ENCODE measurements around the gene ID3.

The ID3 gene

GRCh38 chr1:23559136-23559984 lies at the start of gene ID3:
TSS of gene ID3 (minus strand) at chr1:23559501. CDS start at chr1:23559426, 75 bp downstream.
- DNase-seq: peak; percentile 45 to 95 (median 81)

DNA sequence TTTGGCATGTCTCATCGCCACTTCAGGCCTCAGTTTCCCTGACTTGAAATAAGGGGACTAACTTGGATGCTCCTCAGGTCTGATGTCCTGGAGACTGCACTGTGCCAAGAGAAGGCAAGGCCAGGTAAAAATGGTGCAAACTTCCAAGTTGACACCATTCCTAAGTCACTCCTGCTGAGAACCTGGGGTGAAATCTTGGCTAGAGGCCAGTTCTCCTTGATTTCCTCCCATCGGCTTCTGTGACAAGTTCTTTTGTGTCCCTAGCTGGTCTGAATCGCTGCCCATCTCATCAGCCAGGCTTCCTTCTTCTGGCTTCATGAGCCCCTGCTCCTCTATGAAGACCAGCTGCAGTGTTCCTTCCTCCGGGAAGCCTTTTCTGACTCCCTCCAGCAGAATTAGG lies 48.6 kb upstream of the ID3 start:
- DNase-seq: no peak

DNA sequence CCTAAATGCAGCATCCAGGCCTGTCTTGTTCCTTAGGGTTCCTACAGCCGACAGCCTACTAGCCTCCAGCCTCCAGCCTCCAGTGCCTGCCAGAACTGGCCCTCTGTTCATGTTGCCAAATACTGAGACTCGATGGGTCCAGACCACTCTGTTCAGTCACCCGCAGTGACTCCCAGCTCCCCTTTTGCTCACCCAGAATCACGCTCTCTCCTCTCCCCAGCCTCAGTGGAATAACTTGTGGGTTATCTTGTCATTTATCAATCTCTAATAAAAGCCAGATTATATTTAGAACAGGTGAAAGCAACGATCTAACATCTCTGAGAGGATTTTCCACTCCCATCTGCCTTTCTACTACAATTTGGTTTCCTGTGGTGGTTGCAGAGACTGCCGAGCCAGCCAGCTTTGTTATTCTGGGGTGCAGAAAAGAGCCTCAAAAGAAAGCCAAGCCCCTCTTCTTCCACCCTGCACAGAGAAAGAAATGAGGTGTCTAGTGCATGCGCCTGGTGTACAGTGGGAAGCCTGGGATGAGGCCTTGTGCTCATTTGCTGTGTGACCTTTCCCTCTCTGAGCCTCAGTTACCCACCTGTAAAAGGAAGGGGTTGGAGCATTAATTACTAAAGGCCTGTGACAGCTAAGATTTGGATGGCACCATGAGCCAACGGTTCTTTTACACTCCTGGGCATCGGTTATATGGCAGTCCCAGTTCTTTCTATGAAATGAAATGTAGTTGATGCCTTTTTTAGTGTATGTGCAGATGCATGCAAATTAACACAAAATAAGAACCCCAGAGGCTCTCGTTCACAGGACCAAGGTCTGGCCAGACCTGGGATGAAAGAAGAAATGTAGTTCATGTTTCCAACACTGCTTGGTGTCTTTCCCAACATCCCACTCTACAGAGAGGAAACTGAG lies 42.9 kb upstream of the ID3 start:
- DNase-seq: no peak

DNA sequence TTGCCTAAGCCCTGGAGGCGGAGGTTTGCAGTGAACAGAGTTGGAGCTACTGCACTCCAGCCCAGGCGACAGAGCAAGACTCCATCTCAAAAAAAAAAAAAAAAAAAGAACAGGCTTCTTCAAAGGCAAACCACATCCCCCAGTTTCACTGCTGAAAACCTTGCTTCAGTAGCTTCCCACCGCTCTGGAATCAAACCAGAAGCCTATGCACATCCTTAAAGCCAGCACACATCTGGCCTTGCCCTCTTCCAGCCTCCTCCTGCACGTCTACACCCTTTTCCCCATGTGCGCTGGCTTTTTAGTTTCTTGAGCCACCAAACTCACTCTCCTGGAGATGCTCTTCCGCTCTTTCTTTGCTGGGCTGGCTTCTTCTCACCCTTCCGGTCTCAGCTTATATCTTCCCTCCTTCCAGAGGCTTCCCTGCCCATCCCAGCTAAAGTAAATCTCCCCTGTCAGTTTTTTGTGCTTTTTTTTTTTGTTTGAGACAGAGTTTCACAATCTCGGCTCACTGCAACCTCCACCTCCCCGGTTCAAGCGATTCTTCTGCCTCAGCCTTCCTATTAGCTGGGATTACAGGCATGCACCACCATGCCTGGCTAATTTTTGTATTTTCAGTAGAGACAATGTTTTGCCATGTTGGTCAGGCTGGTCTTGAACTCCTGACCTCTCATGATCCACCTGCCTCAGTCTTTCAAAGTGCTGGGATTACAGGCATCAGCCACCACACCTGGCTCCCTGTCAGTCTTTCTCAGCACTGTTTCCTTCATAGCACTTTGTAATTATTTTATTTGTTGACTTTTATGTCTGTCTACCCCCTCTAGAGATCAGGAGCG lies 42.0 kb upstream of the ID3 start:
- no peak for DNase-seq

GRCh38 chr1:23600283-23600682 lies 41.0 kb upstream of the ID3 start:
- DNase-seq: no peak

- DNase-seq: no peak
Measured at GRCh38 chr1:23599125-23599524, 39.8 kb upstream of the ID3 start.

- peak in 14 of 56 donors; percentile 4 to 22 (median 10) for DNase-seq
Measured at GRCh38 chr1:23598424-23598823, 39.1 kb upstream of the ID3 start.

- DNase-seq: no peak
Measured at GRCh38 chr1:23597635-23598388, 38.5 kb upstream of the ID3 start.

GRCh38 chr1:23596382-23597358 lies 37.4 kb upstream of the ID3 start:
- no peak for DNase-seq

DNA sequence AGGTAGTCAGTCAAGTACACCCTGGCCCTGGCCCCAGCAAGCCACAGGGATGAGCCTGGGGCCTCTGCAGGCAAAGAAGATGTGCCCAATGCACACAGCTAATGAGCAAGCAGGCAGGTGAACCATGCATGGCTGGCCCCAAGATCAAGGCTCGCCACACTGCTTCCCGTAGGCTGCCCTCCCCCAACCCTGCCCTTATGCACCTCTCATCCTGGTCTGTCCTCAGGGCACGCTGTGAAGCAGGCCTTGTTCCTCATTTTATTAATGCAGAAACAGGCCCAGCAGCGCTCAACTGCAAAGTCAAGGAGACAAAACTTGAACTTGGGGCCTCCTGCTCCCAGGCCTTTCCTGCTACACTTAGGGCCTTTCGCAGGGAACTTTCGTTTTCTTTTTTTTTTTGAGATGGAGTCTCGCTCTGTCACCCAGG lies 35.6 kb upstream of the ID3 start:
- no peak for DNase-seq

DNA sequence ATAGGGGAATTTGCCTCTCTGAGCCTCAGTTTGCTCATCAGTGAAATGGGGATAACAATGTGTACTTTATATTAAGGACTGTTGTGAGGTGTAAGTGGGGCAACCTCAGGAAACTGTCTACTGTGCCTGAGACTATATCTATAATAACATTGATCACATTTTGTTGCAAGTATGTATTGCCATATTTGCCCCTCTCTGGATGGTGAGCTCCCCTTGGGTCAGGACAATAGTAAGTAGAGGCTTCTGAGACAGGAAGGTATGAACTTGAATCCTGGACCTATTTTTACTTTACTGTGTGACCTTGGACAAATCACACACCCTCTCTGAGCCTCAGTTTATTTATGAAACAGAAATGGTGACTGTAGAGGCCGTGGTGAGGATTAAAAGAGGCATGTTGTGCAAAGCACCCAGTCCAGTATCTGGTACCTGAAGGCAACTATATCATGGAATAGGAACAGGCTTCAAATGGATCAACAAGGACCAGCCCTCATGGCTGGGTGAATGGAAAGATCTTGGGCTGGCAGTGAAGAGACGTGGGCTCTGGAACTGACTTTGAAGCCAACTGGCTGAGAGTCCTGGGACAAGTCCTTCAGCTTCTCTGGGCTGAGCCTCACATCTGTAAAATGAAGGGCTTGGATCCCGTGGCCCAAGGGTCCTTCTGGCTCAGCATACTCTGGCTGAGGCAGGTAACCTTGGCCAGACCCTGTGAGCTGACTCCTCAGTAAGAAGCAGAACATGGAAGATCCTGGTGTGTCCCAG lies 35.0 kb upstream of the ID3 start:
- DNase-seq: no peak

GRCh38 chr1:23593556-23594148 lies 34.4 kb upstream of the ID3 start:
- DNase-seq: no peak

DNA sequence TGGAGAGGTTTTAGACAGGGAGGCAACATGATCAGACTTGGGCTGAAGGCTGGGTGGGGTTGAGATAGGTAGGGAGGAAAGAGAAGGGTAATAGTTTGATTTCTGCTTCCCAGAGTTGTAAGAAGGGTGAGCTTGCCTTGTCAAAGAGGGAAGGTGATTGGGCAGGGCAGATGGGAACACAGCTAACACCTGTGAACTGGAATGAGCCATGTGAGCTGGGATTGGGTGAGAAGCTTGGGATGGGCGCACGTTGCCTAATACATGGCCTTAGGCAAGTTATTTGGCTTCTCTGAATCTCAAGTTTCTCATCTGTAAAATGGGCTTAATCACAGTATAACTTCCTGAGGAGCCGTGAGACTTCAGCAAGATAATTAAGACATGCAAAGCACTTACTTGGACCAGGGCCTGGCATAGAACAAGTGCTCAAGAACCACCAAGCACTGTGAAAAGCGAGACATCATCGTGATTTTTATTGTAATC lies 33.8 kb upstream of the ID3 start:
- DNase-seq: no peak

DNA sequence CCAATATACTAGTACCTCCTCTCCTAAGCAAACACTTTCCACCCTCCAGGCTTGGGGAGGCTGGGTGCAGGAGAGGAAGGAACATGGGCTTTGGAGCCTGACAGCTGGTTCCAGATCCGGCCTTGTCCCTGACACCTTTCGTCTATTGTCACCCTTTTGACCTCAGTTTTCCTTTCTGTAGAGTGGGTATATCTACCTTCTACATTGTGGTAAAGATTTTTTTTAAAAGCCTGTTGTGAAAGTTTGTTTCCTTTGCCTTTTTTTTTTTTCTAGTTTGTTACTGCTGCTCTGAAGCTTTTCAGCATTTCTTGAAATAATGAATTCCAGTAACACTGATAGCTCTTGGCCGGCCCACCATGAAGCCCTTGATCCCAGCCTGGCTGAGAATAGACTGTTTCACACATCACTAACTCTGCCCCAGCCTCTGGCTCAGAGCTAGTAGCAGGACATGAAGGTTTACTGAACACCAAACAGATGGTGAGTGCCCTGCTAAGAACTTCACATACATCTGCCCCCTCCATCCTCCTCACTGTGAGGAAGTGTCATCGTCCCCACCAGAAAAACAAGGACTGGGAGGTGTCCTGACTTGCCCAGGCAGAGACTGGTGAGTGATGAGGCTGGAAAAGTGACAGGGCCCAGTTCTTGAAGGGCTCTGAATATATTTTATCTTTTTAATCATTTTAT lies 33.0 kb upstream of the ID3 start:
- no peak for DNase-seq

- no peak for DNase-seq
Measured at GRCh38 chr1:23591460-23592208, 32.3 kb upstream of the ID3 start.

DNA sequence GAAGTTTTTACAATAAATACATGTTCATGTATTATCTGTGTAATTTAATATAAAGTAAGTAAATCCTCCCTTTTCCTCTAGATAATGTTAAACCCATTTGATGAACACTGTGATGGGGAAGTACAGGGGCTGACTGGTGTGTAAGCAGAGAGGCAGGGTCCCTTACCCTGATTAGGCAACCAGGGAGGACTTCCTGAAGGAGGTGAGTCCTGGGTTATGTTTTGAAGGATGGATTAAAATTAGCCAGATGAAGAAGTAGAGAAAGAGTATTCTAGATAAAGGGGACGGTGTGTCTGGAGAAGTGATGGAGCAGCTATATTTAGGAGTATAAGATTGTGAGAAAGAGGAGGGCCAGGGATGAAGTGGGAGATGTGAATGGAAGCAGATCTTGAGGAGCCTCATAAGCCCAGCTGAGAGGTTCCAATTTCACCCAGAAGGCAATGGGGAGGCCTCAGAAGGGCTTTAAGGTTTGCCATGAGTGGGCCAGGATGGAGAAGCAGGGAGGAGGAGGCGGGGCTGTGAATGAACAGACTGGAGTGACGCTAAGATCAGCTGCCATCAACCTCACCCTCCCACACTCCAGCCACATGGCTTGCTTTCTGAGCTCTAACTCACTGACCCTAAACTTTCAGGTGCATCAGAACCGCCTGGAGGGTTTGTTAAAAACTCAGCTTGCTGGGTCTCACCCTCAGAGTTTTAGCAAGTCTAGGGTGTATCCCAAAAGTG lies 30.9 kb upstream of the ID3 start:
- DNase-seq: no peak

All from amygdala (tissue), 56 donors.